Measurements from ENCODE around the gene LRP1B.
"Not testable (repeated sequence)": the region's sequence is repeated elsewhere in the genome, so short reads cannot be mapped to it uniquely, and the experiment has no call there.

The LRP1B gene

DNA sequence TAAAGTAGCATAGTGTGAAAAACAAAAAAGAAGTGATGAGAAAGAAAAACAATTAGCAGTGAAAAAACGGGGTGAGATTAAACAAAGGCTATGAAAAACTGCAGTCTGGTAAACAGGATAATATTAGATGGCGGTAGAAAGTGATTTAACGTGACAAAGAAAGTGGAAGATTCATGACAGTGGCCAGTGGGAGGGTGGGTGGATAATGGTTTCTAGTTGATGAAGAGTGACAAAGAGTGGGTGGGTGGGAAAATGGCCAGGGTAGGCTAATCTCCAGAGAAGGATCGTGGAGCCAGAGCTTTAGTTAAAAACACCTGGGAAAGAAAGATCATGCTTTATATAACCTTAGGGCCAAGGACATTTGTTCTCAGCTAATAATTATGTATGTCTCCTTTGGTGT is 1667.8 kb downstream of the LRP1B start:
- no peak for DNase-seq

- no peak for DNase-seq
Measured at GRCh38 chr2:140457483-140457882, 1673.3 kb downstream of the LRP1B start.

DNA sequence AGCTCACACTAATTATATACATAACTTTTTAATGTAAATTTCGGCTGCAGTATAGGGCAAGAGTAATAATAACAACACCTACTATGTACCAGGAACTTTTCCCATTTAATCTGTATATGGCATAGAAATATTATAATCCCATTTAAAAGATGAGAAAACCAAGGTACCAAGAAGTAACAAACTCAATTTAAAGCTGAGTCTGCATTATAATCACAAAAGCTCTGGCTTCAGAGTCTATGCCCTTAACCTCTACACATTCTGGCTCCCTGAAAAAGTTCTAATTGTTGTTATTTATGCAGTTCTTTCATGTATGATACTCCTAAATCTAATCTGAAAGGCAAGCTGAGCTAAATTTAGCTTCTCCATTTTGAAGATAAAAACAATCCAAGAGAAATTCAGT is 1675.5 kb downstream of the LRP1B start:
- DNase-seq = no peak

GRCh38 chr2:140454717-140455116 is 1676.1 kb downstream of the LRP1B start:
- no peak for DNase-seq

DNA sequence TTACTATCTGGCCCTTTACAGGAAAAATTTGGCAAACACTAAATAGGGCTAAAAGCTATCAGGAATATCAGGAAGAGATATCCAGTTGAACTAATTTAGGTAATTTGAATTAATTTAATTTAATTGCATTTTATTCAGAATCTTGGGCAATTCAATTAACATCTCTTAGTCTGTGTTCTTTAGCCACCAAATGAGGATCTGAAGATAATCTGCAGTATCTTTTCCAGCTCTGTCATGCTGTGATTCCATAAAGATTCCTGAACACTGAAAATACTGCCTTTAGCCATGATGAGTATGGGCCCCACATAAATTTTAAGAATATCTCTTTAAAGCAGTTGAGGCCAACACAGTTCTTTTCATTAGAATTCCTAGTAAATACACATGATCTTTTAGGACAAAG is 1679.5 kb downstream of the LRP1B start:
- DNase-seq = no peak

DNA sequence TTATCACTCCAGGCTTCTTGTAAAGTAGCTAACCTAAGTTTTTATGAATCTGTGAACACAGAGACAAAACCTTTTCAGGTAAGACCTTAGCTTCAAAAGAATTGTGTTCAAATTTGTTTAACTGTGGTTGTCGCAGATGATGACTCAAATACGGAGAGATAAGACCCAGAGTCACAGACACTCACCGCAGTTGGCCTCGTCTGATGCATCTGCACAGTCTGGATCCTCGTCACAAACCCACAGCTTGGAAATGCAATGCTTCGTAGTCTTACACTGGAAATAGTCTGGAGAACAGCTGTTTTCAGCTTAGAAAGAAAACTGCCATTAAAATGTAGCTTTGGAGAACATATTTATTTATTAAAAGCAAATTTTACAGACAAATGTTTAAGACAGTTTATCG is 1688.5 kb downstream of the LRP1B start:
- DNase-seq = no peak

GRCh38 chr2:140440815-140441214 is 1690.0 kb downstream of the LRP1B start:
- DNase-seq = no peak

GRCh38 chr2:140436936-140437335 is 1693.9 kb downstream of the LRP1B start:
- no peak for DNase-seq

DNA sequence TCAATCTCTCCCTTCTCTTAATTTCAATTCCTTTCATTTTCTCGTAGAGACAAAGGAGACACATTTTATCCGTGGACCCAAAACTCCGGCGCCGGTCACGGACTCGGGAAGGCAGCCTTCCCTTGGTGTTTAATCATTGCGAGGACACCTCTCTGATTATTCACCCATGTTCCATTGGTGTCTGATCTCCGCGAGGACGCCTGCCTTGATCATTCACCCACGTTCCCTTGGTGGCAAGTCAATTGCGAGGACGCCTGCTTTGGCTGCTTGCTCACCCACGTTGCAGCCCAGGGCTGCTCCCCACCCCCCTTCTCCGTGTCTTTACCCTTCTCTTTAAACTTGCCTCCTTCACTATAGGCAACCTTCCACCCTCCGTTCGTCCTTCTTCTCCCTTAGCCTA is 1703.8 kb downstream of the LRP1B start:
- DNase-seq = not testable (repeated sequence)

DNA sequence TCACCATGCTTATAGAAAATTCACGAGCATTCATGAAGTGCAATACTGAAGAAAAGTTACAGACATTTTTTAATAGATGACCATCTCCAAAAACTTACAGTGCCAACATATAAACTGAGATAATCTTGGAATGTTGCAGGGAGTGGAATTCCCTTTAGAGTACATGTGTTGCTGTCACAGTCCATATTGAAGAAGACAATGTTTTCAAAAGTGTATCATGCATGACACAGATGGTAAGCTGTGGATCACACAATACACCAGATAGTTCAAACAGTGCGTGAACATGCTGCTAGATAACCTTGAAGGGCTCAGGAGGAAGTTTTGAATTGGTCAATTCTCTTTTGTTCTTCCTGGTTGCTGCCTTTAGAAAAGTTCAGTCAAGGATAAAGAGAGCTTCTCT is 1706.3 kb downstream of the LRP1B start:
- no peak for DNase-seq

GRCh38 chr2:140422759-140423158 is 1708.1 kb downstream of the LRP1B start:
- no peak for DNase-seq

GRCh38 chr2:140417504-140417903 is 1713.3 kb downstream of the LRP1B start:
- DNase-seq = no peak

- no peak for DNase-seq
Measured at GRCh38 chr2:140416577-140416976, 1714.2 kb downstream of the LRP1B start.

DNA sequence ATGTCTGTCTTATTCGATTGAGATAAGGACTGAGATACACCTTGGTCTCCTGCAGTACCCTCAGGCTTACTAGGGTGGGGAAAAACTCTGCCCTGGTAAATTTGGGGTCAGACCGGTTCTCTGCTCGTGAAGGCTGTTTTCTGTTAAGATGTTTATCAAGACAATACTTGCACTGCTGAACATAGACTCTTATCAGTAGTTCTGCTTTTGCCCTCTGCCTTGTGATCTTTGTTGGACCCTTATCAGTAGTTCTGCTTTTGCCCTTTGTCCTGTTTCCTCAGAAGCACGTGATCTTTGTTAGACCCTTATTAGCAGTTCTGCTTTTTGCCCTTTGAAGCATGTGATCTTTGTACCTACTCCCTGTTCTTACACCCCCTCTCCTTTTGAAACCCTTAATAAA is 1715.8 kb downstream of the LRP1B start:
- not testable (repeated sequence) for DNase-seq

DNA sequence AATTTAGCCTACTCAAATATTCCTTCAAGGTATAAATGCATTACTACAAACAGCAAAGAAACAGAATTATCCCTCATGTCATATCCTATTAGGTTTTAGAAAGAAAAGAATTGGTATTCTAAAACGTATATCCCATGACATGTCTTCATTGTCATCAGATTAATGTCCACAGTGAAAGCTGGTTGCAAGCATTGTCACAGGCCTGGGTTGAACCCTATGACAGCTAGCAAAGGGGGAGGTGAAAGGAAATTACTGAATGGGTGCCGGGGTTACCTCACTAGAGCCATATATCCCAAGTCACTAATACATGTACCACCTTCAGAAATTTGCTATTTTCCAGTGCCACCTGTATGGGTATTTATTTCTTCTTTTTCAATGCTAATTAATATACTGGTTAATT is 1720.1 kb downstream of the LRP1B start:
- no peak for DNase-seq

GRCh38 chr2:140401056-140401455 is 1729.8 kb downstream of the LRP1B start:
- no peak for DNase-seq

DNA sequence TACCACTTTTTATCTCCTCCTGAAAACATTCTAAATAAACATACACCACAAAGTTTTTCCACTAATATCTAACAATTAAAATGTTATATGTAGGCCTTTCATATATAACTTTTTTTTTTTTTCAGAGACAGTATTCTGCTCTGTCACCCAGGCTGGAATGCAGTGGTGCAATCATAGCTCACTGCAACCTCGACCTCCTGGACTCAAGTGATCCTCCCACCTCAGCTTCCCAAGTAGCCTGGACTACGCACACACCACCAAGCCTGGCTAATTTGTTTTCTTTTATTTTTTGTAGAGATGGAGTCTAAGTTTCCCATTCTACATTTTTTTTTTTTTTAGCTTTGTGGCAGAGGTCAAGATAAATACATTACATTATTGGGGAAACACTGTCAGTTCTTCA is 1738.0 kb downstream of the LRP1B start:
- no peak for DNase-seq

GRCh38 chr2:140384946-140385345 is 1745.9 kb downstream of the LRP1B start:
- no peak for DNase-seq

DNA sequence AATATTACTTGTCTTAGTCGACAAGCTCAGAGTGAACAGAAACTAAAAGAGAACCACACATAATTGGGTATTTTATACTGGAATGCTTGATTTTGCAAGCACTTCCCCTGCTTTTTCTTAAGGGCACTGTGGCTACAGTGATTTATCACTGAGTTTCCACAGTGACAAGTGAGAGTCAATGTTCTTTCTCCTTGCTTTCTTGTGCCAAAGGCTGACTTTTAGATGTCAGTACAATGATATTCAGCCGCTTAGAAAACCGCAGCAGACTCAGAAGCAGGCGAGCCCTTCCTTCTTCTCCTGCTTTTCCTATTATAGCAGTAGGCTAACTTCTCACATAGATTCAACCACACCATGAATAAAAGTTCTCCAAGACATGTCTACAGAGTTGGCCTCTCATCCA is 1747.0 kb downstream of the LRP1B start:
- DNase-seq = no peak

DNA sequence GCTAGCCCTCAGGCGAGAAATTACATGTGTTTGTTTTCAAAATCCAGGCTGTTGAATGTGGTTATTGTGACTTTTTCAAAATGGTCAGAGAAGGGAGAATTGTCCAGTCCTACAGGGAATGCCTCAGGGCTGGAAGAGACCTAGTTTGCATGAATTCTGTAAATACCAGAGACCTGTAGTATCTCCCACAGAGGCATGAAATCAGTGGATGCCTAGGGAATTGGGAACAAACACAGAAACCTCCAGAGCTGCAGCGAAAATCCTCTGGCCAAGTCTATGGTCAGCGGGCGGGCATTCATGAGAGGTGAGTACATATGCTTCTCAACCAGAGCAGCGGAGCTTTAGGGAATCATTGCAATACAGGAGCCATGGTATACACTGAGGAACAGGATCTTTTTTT is 1754.1 kb downstream of the LRP1B start:
- no peak for DNase-seq

GRCh38 chr2:140363131-140363530 is 1767.7 kb downstream of the LRP1B start:
- no peak for DNase-seq

- DNase-seq = no peak
Measured at GRCh38 chr2:140362361-140362760, 1768.5 kb downstream of the LRP1B start.

- DNase-seq = no peak
Measured at GRCh38 chr2:140359056-140359771, 1771.6 kb downstream of the LRP1B start.

- DNase-seq = no peak
Measured at GRCh38 chr2:140356697-140357096, 1774.1 kb downstream of the LRP1B start.

- DNase-seq = no peak
Measured at GRCh38 chr2:140355511-140356090, 1775.2 kb downstream of the LRP1B start.

Measured in NCI-H1436 (cell line).